Esophagus squamous epithelium (tissue), 5 donors: ENCODE results near the gene PEX26. TPM values are rescaled to one million over a fixed set of nuclear protein-coding genes. Genes with fewer than 3 reads are reported as not detected.
"Not testable (repeated sequence)": the region's sequence is repeated elsewhere in the genome, so short reads cannot be mapped to it uniquely, and the experiment has no call there.

Experiments
- DNase-seq: peaks from one replicate; lab custom pipeline; 2025; lab: John Stamatoyannopoulos, UW
- H3K27ac ChIP-seq, 4 donors: fragments of 200-600 bp; sonication (generic); one replicate each; pipeline ENCODE4 v1.5.1; 2016 to 2019; ENCODE audit warnings: mild to moderate bottlenecking in 1 of 4
- H3K27me3 ChIP-seq, 4 donors: fragments of 200-600 bp; sonication (generic); 1 replicate in 3 of 4; 2 replicates in 1 of 4; pipeline versions ENCODE4 v1.5.1 to v1.6.0; 2017 to 2021; ENCODE audit warnings: antibody characterized with exemption in 1 of 4
- H3K36me3 ChIP-seq, 3 donors: fragments of 200-600 bp; sonication (generic); one replicate each; pipeline ENCODE4 v1.5.1; 2016 to 2019
- H3K4me1 ChIP-seq, 3 donors: fragments of 200-600 bp; sonication (generic); one replicate each; pipeline ENCODE4 v1.5.1; 2017 to 2019
- H3K4me3 ChIP-seq, 4 donors: fragments of 200-600 bp; sonication (generic); 1 replicate in 3 of 4; 2 replicates in 1 of 4; pipeline ENCODE4 v1.5.1; 2016 to 2019; ENCODE audit warnings: mild to moderate bottlenecking in 2 of 4, moderate library complexity in 1 of 4
- H3K9me3 ChIP-seq, 3 donors: fragments of 200-600 bp; sonication (generic); one replicate each; pipeline ENCODE4 v1.5.1; 2016 to 2019
- POLR2A ChIP-seq, 4 donors: fragments of 450-650 bp; IDR thresholded peaks; one replicate each; pipeline ENCODE4 v1.6.1; 2017; ENCODE audit warnings: antibody characterized with exemption in 4 of 4, mild to moderate bottlenecking in 4 of 4, moderate library complexity in 3 of 4
- WGBS, 2 donors: methylation state at CpG; one replicate each; pipeline ENCODE4 v1.1.5; 2018; 5-methylcytosine and 5-hydroxymethylcytosine counted together
- intact Hi-C: fragments of 100-400 bp; cut with DNase I; formaldehyde crosslinking; loops from one replicate; pipeline ENCODE4 v1.15.0; 2022
- total RNA-seq, 4 donors: library from RNA; depleted of rRNA; stranded (reverse); fragments of >200 nt; gene quantifications; one replicate each; pipeline ENCODE4 v1.1.0, GENCODE V29; 2016
- TF ChIP-seq, protein P1 (sequence below), 6 experiments: fragments of 450-650 bp in 4 of 6; fragments of 200-600 bp in 2 of 6; sonication (generic) in 2 of 6; IDR thresholded peaks; one replicate each; pipeline ENCODE4 v1.5.1; 2016 to 2019; ENCODE audit warnings: antibody characterized with exemption in 6 of 6, mild to moderate bottlenecking in 4 of 6, moderate library complexity in 4 of 6
- donor health status: DM: yes; HTN: yes; CAD: no.

PEX26 gene
- total RNA-seq, 4 donors from 2014 or later: 17.2 to 32.3 (median 22.9) TPM

DNA sequence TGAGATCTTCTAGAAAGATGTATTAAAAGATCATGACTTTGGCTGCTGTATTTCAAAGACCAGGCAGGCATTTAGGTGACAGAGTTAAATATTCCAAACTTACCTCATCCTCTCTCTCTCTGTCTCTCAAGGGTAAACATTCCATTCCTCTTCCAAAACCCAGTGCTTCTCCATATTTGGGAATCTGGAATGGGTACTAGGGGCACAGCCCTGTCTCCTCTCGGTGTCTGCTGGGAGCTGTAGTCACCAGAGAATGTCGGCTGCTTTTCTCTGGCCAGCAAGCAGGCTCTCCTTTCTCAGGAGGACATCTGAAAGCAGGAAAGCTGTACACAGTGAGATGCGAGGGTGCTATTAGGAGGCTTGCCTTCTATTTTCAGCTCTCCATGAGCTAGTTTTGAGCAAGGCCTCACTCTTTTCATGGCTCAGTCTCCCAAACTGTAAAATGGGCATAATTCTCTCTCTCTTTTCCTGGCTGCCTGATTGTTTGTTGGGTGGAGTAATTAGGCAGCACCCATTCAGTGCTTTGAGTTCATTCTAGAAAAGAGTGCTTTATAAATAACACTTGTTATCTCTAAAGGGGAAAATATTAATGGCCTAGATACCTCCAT lies 9.3 kb upstream of the PEX26 start:
- H3K4me3 ChIP-seq: no peak overlapping the region
- H3K27ac ChIP-seq: peak overlapping the region; percentile 60 to 85 (median 74)
- peaks cover 0 to 5% (median 0%) of the 10 kb centered on the region in 4 donors for H3K27me3 ChIP-seq
- DNase-seq: no peak
- TF ChIP-seq POLR2A (IDR thresholded peaks at IDR 0.05): no peak
- TF ChIP-seq, protein P1, sequence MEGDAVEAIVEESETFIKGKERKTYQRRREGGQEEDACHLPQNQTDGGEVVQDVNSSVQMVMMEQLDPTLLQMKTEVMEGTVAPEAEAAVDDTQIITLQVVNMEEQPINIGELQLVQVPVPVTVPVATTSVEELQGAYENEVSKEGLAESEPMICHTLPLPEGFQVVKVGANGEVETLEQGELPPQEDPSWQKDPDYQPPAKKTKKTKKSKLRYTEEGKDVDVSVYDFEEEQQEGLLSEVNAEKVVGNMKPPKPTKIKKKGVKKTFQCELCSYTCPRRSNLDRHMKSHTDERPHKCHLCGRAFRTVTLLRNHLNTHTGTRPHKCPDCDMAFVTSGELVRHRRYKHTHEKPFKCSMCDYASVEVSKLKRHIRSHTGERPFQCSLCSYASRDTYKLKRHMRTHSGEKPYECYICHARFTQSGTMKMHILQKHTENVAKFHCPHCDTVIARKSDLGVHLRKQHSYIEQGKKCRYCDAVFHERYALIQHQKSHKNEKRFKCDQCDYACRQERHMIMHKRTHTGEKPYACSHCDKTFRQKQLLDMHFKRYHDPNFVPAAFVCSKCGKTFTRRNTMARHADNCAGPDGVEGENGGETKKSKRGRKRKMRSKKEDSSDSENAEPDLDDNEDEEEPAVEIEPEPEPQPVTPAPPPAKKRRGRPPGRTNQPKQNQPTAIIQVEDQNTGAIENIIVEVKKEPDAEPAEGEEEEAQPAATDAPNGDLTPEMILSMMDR (IDR thresholded peaks at IDR 0.05): no peak
- no peaks in the 10 kb centered on the region for H3K36me3 ChIP-seq
- intact Hi-C loops: no loop called here
- no peaks in the 10 kb centered on the region for H3K9me3 ChIP-seq
- peaks cover 0 to 32% (median 6%) of the 10 kb centered on the region in 3 donors for H3K4me1 ChIP-seq
- WGBS, 2 donors: 44 to 56% methylated on average over 2 to 3 of the region's 3 CpGs

DNA sequence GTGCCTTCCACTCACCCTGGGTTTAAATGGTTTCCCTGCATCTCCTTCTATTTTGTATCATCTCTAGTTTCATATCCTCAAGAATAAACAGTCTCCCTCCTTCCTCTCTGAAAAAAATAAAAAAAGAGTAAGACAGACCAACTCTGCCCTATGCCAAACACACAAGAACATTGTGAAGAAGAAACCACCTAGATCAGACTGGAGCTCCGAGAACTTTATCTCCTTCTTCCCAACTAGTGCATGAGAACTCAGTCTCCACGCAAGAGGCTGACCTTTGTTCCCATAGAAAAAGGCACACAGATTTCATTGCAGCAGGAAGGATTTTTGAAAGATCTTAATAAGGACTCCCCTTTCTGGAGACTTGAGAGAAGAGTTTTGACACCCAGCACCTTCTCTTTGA lies 8.7 kb upstream of the PEX26 start:
- no peaks in the 10 kb centered on the region for H3K36me3 ChIP-seq
- H3K27ac ChIP-seq: peak overlapping the region in 3 of 4 donors; percentile 67 to 85 (median 81)
- DNase-seq: no peak
- no peak for TF ChIP-seq POLR2A (IDR thresholded peaks at IDR 0.05)
- TF ChIP-seq, protein P1 (IDR thresholded peaks at IDR 0.05): no peak
- H3K9me3 ChIP-seq: no peaks in the 10 kb centered on the region
- WGBS, 2 donors: 68 to 78% methylated on average over 2 of the region's 2 CpGs
- H3K27me3 ChIP-seq: peaks cover 0 to 5% (median 0%) of the 10 kb centered on the region in 4 donors
- intact Hi-C loops: no loop called here
- H3K4me1 ChIP-seq: peaks cover 0 to 32% (median 6%) of the 10 kb centered on the region in 3 donors
- no peak overlapping the region for H3K4me3 ChIP-seq

DNA sequence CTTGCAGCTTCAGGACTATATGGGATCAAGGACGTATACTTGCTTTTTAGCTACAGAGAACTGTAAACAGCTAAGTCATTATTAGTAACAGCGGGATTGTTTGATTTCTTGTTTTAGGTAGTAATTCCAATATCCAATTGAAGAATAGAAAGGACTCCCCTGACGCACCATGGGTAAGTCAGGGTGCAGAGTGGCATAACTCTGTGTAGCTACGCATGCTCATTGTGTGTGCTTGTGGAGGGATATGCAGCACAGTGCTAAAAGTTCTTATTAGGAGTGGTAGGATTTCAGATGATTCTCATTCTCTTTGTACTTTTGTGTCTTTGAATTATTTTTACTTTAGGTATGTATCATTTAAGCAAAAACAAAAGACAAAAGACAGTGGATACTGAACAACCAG lies 7.7 kb upstream of the PEX26 start:
- H3K27me3 ChIP-seq: peaks cover 0 to 5% (median 0%) of the 10 kb centered on the region in 4 donors
- intact Hi-C loops: loop anchor here (10.0 kb wide), 1 partner anchor 175 kb away; no protein-coding TSS in a partner anchor

DNA sequence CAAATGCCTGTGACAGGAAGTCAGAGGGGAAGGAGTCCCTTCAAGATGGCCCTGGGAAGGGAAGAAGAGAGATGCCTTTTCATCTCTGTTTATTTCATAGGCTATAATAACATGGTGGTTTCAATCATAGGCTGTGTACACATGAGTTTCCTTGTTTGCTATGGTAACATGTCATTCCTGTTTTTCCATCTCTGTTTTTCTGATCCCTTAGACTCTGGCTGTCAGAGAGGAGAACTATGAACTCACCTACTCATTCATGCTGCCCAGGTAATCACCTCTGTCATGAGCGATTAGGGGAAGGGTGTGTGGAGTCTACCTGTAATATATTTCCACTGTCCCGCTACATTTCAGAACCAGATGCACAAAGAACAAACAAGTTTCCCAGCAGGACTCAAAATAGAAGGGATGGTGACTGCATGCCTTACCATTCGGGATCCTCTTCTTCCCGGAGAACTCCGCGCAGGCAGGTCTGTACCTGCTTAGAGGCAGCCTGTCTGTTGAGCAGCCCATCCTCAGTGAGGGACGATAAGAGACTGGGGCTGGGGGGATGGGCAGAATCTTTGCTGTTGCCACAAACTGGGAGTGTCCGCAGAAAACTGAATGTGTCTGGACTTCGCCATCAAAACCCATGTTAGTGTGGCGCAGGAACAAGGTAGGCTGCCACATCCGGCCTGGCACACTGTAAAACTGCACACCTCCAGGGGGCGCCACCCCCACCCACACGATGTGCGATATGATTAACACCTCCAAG lies 7.1 kb upstream of the PEX26 start:
- H3K4me1 ChIP-seq: peaks cover 0 to 39% (median 6%) of the 10 kb centered on the region in 3 donors
- no peaks in the 10 kb centered on the region for H3K27me3 ChIP-seq
- 35 to 46% methylated on average over 13 to 14 of the region's 14 CpGs for WGBS, 2 donors
- DNase-seq: no peak
- peak overlapping the region in 3 of 4 donors; percentile 24 to 26 (median 26) for H3K27ac ChIP-seq
- intact Hi-C loops: loop anchor here (10.0 kb wide), 1 partner anchor 176 kb away; no protein-coding TSS in a partner anchor
- H3K9me3 ChIP-seq: no peaks in the 10 kb centered on the region
- no peak overlapping the region for H3K4me3 ChIP-seq
- no peaks in the 10 kb centered on the region for H3K36me3 ChIP-seq
- no peak for TF ChIP-seq POLR2A (IDR thresholded peaks at IDR 0.05)
- TF ChIP-seq, protein P1 (IDR thresholded peaks at IDR 0.05): peak in 2 of 6 experiments; percentile 19 to 40

More for the DNA sequence above, 7.7 kb upstream of the PEX26 start:
- 92 to 98% methylated on average over 4 of the region's 4 CpGs for WGBS, 2 donors
- TF ChIP-seq POLR2A (IDR thresholded peaks at IDR 0.05): no peak
- TF ChIP-seq, protein P1 (IDR thresholded peaks at IDR 0.05): no peak
- Histone ChIP-seq H3K36me3 (no peaks in the 10 kb centered on the region), H3K27ac (peak overlapping the region in 2 of 4 donors; percentile 24 to 26), H3K4me1 (peaks cover 0 to 32% (median 6%) of the 10 kb centered on the region in 3 donors), H3K9me3 (no peaks in the 10 kb centered on the region), H3K4me3 (no peak overlapping the region)
- no peak for DNase-seq

DNA sequence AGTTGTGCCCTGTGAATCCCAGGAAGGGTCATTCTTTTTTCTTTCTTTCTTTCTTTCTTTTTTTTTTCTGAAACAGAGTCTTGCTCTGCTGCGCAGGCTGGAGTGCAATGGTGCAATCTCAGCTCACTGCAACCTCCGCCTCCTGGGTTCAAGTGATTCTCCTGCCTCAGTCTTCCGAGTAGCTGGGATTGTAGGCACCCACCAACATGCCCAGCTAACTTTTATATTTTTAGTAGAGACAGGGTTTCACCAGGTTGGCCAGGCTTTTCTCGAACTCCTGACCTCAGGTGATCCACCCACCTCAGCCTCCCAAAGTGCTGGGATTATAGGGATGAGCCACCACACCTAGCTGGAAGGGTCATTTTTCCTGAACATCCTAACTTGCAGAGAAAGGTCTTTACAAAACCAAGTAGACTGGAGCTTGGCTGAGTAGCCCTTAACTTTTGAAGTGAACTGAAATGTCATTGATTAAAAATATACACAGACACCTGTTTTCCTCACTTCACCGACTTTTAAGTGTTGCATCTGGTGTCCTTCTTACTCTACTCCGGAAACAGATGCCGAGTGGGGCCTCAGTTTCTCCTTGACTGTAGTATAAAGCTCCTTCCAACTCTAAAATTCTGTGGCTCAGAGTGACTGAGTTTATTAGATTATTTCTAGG lies 6.4 kb upstream of the PEX26 start:
- 89 to 91% methylated on average over 5 to 7 of the region's 7 CpGs for WGBS, 2 donors
- H3K27ac ChIP-seq: peak overlapping the region in 2 of 4 donors; percentile 24 to 26

More for the DNA sequence above, 6.4 kb upstream of the PEX26 start:
- DNase-seq, H3K9me3 ChIP-seq, H3K36me3 ChIP-seq, H3K27me3 ChIP-seq, H3K4me3 ChIP-seq: not testable (repeated sequence)
- H3K4me1 ChIP-seq: peaks cover 3 to 46% (median 9%) of the 10 kb centered on the region in 3 donors
- intact Hi-C loops: loop anchor here (10.0 kb wide), 1 partner anchor 177 kb away; no protein-coding TSS in a partner anchor
